DMS53 treated with DMSO at 0.1 percent for 48 hours (cell line): Measurements from ENCODE around the gene SLFN12L.
"Not testable (repeated sequence)": the region's sequence is repeated elsewhere in the genome, so short reads cannot be mapped to it uniquely, and the experiment has no call there.

Experiments used
- DNase-seq: peaks from one replicate; lab custom pipeline; 2025; ENCODE audit not compliant: unreplicated experiment; lab: John Stamatoyannopoulos, UW

SLFN12L gene

GRCh38 chr17:35498448-35499178 lies 38.9 kb downstream of the SLFN12L start:
- no peak for DNase-seq

GRCh38 chr17:35496451-35497290 lies 40.8 kb downstream of the SLFN12L start:
- DNase-seq, result no peak

- DNase-seq, result no peak
Observed at GRCh38 chr17:35493040-35493439, 44.4 kb downstream of the SLFN12L start.

- DNase-seq, result no peak
Observed at GRCh38 chr17:35491417-35491816, 46.1 kb downstream of the SLFN12L start.

- DNase-seq, result no peak
Observed at GRCh38 chr17:35489944-35490343, 47.5 kb downstream of the SLFN12L start.

- DNase-seq, result no peak
Observed at GRCh38 chr17:35488991-35489390, 48.5 kb downstream of the SLFN12L start.

GRCh38 chr17:35486920-35487732 lies 50.4 kb downstream of the SLFN12L start:
- no peak for DNase-seq

- no peak for DNase-seq
Observed at GRCh38 chr17:35479271-35479670, 58.2 kb downstream of the SLFN12L start.

GRCh38 chr17:35477248-35477647 lies 60.2 kb downstream of the SLFN12L start:
- no peak for DNase-seq

GRCh38 chr17:35476283-35476820 lies 61.1 kb downstream of the SLFN12L start:
- DNase-seq, result no peak

GRCh38 chr17:35468475-35468874 lies 69.0 kb downstream of the SLFN12L start:
- DNase-seq, result no peak

- no peak for DNase-seq
Observed at GRCh38 chr17:35467824-35468223, 69.7 kb downstream of the SLFN12L start.

GRCh38 chr17:35460354-35460851 lies 77.1 kb downstream of the SLFN12L start:
- DNase-seq, result peak; percentile 83

GRCh38 chr17:35454035-35454434 lies 83.4 kb downstream of the SLFN12L start:
- DNase-seq, result not testable (repeated sequence)

GRCh38 chr17:35453171-35453570 lies 84.3 kb downstream of the SLFN12L start:
- no peak for DNase-seq

- peak; percentile 30 for DNase-seq
Observed at GRCh38 chr17:35449371-35449931, 88.0 kb downstream of the SLFN12L start.

- DNase-seq, result no peak
Observed at GRCh38 chr17:35448899-35449227, 88.6 kb downstream of the SLFN12L start.

GRCh38 chr17:35448214-35448898 lies 89.1 kb downstream of the SLFN12L start, which contains the start of gene SLFN13:
SLFN13 (minus strand) TSS chr17:35448766; CDS start chr17:35445680, 3,086 bp downstream.
- peak; percentile 89 for DNase-seq

- DNase-seq, result no peak
Observed at GRCh38 chr17:35447499-35447898, 90.0 kb downstream of the SLFN12L start.

- no peak for DNase-seq
Observed at GRCh38 chr17:35438433-35438832, 99.0 kb downstream of the SLFN12L start.
